ENCODE data around the gene DNA2.

GRCh38 chr10:68423522-68423921 is 48.3 kb downstream of the DNA2 start:
- TF ChIP-seq REST (IDR thresholded peaks at IDR 0.05; ENCODE audit: insufficient read depth in 1 of 2, low read depth in 2 of 2, low read length in 2 of 2), result no peak
- no peak for TF ChIP-seq TAF1 (IDR thresholded peaks at IDR 0.05; ENCODE audit: borderline replicate concordance, insufficient read depth, low read length)
- TF ChIP-seq SIN3A (IDR thresholded peaks at IDR 0.05; ENCODE audit: borderline replicate concordance, insufficient read depth, low read length), result no peak
